Heart left ventricle (tissue), 16 donors: Measurements from ENCODE around the gene KDELR1. TPM values are rescaled to one million over a fixed set of nuclear protein-coding genes. Genes with fewer than 3 reads are reported as not detected.

Source experiments
- ATAC-seq, 4 donors: fragments of 200-7000 bp; cut with Tn5 transposase; one replicate each; pipeline ENCODE4 v1.9.1; 2020 to 2022; ENCODE audit warnings: moderate library complexity in 4 of 4, mild to moderate bottlenecking in 3 of 4, moderate number of reproducible peaks in 1 of 4
- DNase-seq, 5 donors: peaks; one replicate each; pipeline ENCODE4 v3.0.0-alpha.2; 2020
- H3K27ac ChIP-seq, 12 donors: fragments of 200-600 bp; sonication (generic) in 4 of 12; one replicate each; pipeline versions ENCODE4 v1.5.0 to v1.8.0; 2016 to 2022; ENCODE audit warnings: mild to moderate bottlenecking in 2 of 12
- H3K27me3 ChIP-seq, 9 donors: fragments of 200-600 bp; sonication (generic) in 2 of 9; one replicate each; pipeline versions ENCODE4 v1.5.1 to v1.8.0; 2016 to 2022; ENCODE audit warnings: mild to moderate bottlenecking in 3 of 9
- H3K36me3 ChIP-seq, 9 donors: fragments of 200-600 bp; sonication (generic) in 2 of 9; one replicate each; pipeline versions ENCODE4 v1.5.0 to v1.8.0; 2018 to 2022; ENCODE audit warnings: mild to moderate bottlenecking in 2 of 9
- H3K4me1 ChIP-seq, 12 donors: fragments of 200-600 bp; sonication (generic) in 4 of 12; one replicate each; pipeline versions ENCODE4 v1.5.0 to v1.8.0; 2016 to 2022; ENCODE audit warnings: mild to moderate bottlenecking in 3 of 12
- H3K4me3 ChIP-seq, 12 donors: fragments of 200-600 bp; sonication (generic) in 4 of 12; one replicate each; pipeline versions ENCODE4 v1.5.0 to v1.8.0; 2017 to 2022; ENCODE audit warnings: mild to moderate bottlenecking in 9 of 12, moderate library complexity in 4 of 12
- H3K9me3 ChIP-seq, 12 donors: fragments of 200-600 bp; sonication (generic) in 4 of 12; one replicate each; pipeline versions ENCODE4 v1.5.0 to v1.8.0; 2016 to 2022; ENCODE audit warnings: mild to moderate bottlenecking in 1 of 12
- POLR2A ChIP-seq, 2 donors: fragments of 450-650 bp; IDR thresholded peaks; one replicate each; pipeline ENCODE4 v1.6.1; 2017; ENCODE audit warnings: antibody characterized with exemption in 2 of 2, mild to moderate bottlenecking in 2 of 2, moderate library complexity in 2 of 2
- WGBS, 4 donors: extraction: QIAGEN DNeasy Blood & Tissue Kit in 2 of 4; methylation state at CpG; one replicate each; pipeline versions ENCODE4 v1.1.5 to v1.1.7; 2013 to 2018; 5-methylcytosine and 5-hydroxymethylcytosine counted together
- intact Hi-C, 10 donors: fragments of 100-400 bp; cut with DNase I; formaldehyde crosslinking; loops; one replicate each; pipeline versions ENCODE4 v1.11.1 to v1.14.2; 2022
- polyA plus RNA-seq, 2 donors: library from polyadenylated mRNA; stranded (reverse); fragments of 200-250 nt; gene quantifications; one replicate each; pipeline ENCODE4 v1.2.3, GENCODE V29; 2013
- total RNA-seq, 9 donors: library from RNA; depleted of rRNA in 2 of 9; stranded (reverse); fragments of >200 nt in 2 of 9; fragmentation: NEBNext Ultra II Directional in 3 of 9; extraction: Animal tissue kit (Norgen Biotek cat#: 25700) in 3 of 9; gene quantifications; one replicate each; pipeline versions ENCODE4 v1.1.0 to v1.2.4, GENCODE V29; 2016 to 2023
- TF ChIP-seq, protein P1 (sequence below), 12 donors: fragments of 200-600 bp; sonication (generic) in 4 of 12; IDR thresholded peaks; one replicate each; pipeline versions ENCODE4 v1.5.0 to v1.8.0; 2018 to 2022; ENCODE audit warnings: antibody characterized with exemption in 12 of 12, mild to moderate bottlenecking in 5 of 12
- donor health status: ischemic (EF 13 %, LVEDD 7.1; RV severe dilation, severe dysfunction).
- donor health status: healthy with polysubstance abuse.
- donor health status: DM: no; HTN: yes; CAD: no.
- donor health status: DM: no; HTN: no; CAD: no.
- donor health status: ischemic (EF 25% LVEDD 6.9; RV normal size, moderate dysfunction).
- donor health status: ischemic (EF 25% LVEDD 5.7; RV mildly dilated, moderate dysfunction).
- donor health status: healthy.
- donor health status: DM: yes; HTN: yes; CAD: no.
- donor health status: ischemic (EF 35%, LVEDD 5.7; RV mildly dilated, moderate dysfunction).
- donor health status: nonischemic (EF 11% LVEDD 7.7; RV severe dilation, severe dysfunction).
- donor health status: DM: yes; HTN: yes; CAD: no.
- donor health status: PGD.
- donor health status: ischemic (EF 29% LVEDD 5.4; RV normal size, mild dysfunction).
- donor health status: nonischemic (EF 23%, LVEDD 6.1; RV moderate dilation, normal function).

Gene KDELR1
- total and polyA plus RNA-seq, 11 donors: 60.0 to 113 (median 79.1) TPM

DNA sequence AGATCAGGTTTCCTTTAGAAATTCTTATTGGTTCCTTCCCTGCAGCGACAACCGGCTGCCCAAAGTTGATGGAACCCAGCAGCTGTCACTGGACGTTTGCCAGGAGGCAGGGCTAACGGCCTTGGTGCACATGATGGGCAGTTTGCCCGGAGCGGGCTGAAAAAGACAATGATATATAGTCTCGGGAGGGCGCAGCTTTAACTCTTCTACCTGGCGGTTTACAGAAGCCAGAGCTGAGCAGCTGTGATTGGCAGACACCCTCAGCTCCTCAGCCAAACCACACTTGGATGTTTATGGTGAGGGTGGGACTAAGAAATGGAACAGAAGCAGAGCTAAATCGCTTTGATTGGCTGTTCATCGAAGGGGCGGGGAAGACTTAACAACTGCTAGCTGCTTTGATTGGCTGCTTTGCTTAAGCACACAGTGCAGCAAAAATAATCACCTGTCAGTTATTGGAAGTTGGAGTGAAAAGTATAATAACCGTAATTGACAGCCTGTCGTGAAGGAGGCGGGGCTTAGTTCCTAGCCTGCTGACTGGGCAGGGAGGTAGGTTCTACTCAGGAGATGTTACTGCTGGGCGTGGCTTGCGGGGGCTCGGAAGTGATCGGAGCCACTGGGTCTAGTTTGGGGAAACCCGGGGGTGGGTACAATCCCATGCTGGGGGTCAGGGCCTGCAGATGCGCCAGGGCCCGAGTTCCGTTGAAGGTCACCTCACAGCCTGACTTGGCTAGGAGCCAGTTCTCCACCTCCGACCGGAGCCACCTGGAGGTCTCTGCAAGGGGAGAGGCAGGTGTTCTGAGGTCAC is 58.5 kb downstream of the KDELR1 start:
- Histone ChIP-seq H3K4me1 (peaks cover 0 to 65% (median 25%) of the 10 kb centered on the region in 12 donors), H3K4me3 (peak overlapping the region; percentile 9 to 63 (median 50)), H3K27ac (peak overlapping the region; percentile 51 to 93 (median 87)), H3K27me3 (no peaks in the 10 kb centered on the region), H3K9me3 (peaks cover 0 to 7% (median 0%) of the 10 kb centered on the region in 12 donors), H3K36me3 (peaks cover 0 to 39% (median 0%) of the 10 kb centered on the region in 9 donors)
- TF ChIP-seq, protein P1, sequence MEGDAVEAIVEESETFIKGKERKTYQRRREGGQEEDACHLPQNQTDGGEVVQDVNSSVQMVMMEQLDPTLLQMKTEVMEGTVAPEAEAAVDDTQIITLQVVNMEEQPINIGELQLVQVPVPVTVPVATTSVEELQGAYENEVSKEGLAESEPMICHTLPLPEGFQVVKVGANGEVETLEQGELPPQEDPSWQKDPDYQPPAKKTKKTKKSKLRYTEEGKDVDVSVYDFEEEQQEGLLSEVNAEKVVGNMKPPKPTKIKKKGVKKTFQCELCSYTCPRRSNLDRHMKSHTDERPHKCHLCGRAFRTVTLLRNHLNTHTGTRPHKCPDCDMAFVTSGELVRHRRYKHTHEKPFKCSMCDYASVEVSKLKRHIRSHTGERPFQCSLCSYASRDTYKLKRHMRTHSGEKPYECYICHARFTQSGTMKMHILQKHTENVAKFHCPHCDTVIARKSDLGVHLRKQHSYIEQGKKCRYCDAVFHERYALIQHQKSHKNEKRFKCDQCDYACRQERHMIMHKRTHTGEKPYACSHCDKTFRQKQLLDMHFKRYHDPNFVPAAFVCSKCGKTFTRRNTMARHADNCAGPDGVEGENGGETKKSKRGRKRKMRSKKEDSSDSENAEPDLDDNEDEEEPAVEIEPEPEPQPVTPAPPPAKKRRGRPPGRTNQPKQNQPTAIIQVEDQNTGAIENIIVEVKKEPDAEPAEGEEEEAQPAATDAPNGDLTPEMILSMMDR (IDR thresholded peaks at IDR 0.05): no peak
- TF ChIP-seq POLR2A (IDR thresholded peaks at IDR 0.05): peak in 1 of 2 donors; percentile 24
- 0 to 2% (median 2%) methylated on average over 23 to 25 of the region's 25 CpGs for WGBS, 4 donors
- ATAC-seq: peak; percentile 74 to 83 (median 80)
- intact Hi-C loops: loop anchor here in 4 of 10 donors (1.0 to 10.0 kb wide), 5 partner anchors 12 to 68 kb away; a partner anchor contains a TSS
- peak; percentile 88 to 94 (median 91) for DNase-seq

Other genes starting within 250 kb of the KDELR1 start
- 10 to 100 TPM in 1 of 9 donors, 1 to 10 TPM in 8; 2.1 to 16.5 (median 3.9) TPM for gene LIG1, start 221.2 kb downstream of the KDELR1 start, total RNA-seq
- 1 to 10 TPM; 4.3 to 4.4 TPM for gene LIG1, start 221.2 kb downstream of the KDELR1 start, polyA plus RNA-seq
- gene ZSWIM9, start 220.9 kb downstream of the KDELR1 start, total RNA-seq: 1 to 10 TPM; 2.2 to 7.7 (median 6.2) TPM
- 1 to 10 TPM; 5.8 to 7.4 TPM for gene ZSWIM9, start 220.9 kb downstream of the KDELR1 start, polyA plus RNA-seq
- gene CARD8, start 135.6 kb downstream of the KDELR1 start, total RNA-seq: 10 to 100 TPM; 18.3 to 49.0 (median 28.8) TPM
- 10 to 100 TPM; 22.6 to 23.1 TPM for gene CARD8, start 135.6 kb downstream of the KDELR1 start, polyA plus RNA-seq
- gene ZNF114, start 121.5 kb downstream of the KDELR1 start, total RNA-seq: 1 to 10 TPM in 1 of 9 donors, under 1 TPM in 6, not detected in 2; 0.16 to 1.5 (median 0.32) TPM
- gene ZNF114, start 121.5 kb downstream of the KDELR1 start, polyA plus RNA-seq: 1 to 10 TPM in 1 of 2 donors, under 1 TPM in 1; 0.19 to 1.0 TPM
- 100 to 1,000 TPM in 1 of 9 donors, 10 to 100 TPM in 8; 17.7 to 105 (median 57.8) TPM for gene EMP3, start 66.0 kb downstream of the KDELR1 start, total RNA-seq
- 10 to 100 TPM; 60.5 to 91.9 TPM for gene EMP3, start 66.0 kb downstream of the KDELR1 start, polyA plus RNA-seq
- gene TMEM143, start 27.6 kb downstream of the KDELR1 start, total RNA-seq: 10 to 100 TPM; 28.3 to 96.1 (median 66.2) TPM
- gene TMEM143, start 27.6 kb downstream of the KDELR1 start, polyA plus RNA-seq: 10 to 100 TPM; 12.9 to 41.0 TPM
- not detected for gene SYNGR4, start 27.2 kb downstream of the KDELR1 start, total RNA-seq
- gene SYNGR4, start 27.2 kb downstream of the KDELR1 start, polyA plus RNA-seq: not detected
- 1 to 10 TPM in 1 of 9 donors, under 1 TPM in 8; 0.14 to 1.6 (median 0.19) TPM for gene GRIN2D, start 2.1 kb upstream of the KDELR1 start, total RNA-seq
- under 1 TPM; 0.15 to 0.25 TPM for gene GRIN2D, start 2.1 kb upstream of the KDELR1 start, polyA plus RNA-seq
- 10 to 100 TPM; 13.9 to 24.7 (median 19.0) TPM for gene GRWD1, start 54.4 kb upstream of the KDELR1 start, total RNA-seq
- 10 to 100 TPM in 1 of 2 donors, 1 to 10 TPM in 1; 5.1 to 35.4 TPM for gene GRWD1, start 54.4 kb upstream of the KDELR1 start, polyA plus RNA-seq
- gene KCNJ14, start 64.0 kb upstream of the KDELR1 start, total RNA-seq: 1 to 10 TPM in 1 of 9 donors, under 1 TPM in 8; 0.20 to 2.0 (median 0.40) TPM
- under 1 TPM; 0.23 to 0.83 TPM for gene KCNJ14, start 64.0 kb upstream of the KDELR1 start, polyA plus RNA-seq
- 10 to 100 TPM; 12.3 to 47.3 (median 31.0) TPM for gene CYTH2, start 77.8 kb upstream of the KDELR1 start, total RNA-seq
- 10 to 100 TPM; 21.0 to 55.3 TPM for gene CYTH2, start 77.8 kb upstream of the KDELR1 start, polyA plus RNA-seq
- 1 to 10 TPM in 6 of 9 donors, under 1 TPM in 3; 0.50 to 1.9 (median 1.4) TPM for gene LMTK3, start 120.3 kb upstream of the KDELR1 start, total RNA-seq
- under 1 TPM; 0.19 to 0.99 TPM for gene LMTK3, start 120.3 kb upstream of the KDELR1 start, polyA plus RNA-seq
- gene SULT2B1, start 160.6 kb upstream of the KDELR1 start, total RNA-seq: under 1 TPM in 1 of 9 donors, not detected in 8; 0.45 TPM
- gene SULT2B1, start 160.6 kb upstream of the KDELR1 start, polyA plus RNA-seq: under 1 TPM in 1 of 2 donors, not detected in 1; 0.19 TPM
- not detected for gene SPACA4, start 215.2 kb upstream of the KDELR1 start, total RNA-seq
- not detected for gene SPACA4, start 215.2 kb upstream of the KDELR1 start, polyA plus RNA-seq
- gene FAM83E, start 223.5 kb upstream of the KDELR1 start, total RNA-seq: not detected
- under 1 TPM in 1 of 2 donors, not detected in 1; 0.14 TPM for gene FAM83E, start 223.5 kb upstream of the KDELR1 start, polyA plus RNA-seq
- gene RPL18, start 227.6 kb upstream of the KDELR1 start, total RNA-seq: 100 to 1,000 TPM; 470 to 877 (median 692) TPM
- gene RPL18, start 227.6 kb upstream of the KDELR1 start, polyA plus RNA-seq: 1,000 to 10,000 TPM; 1,040 to 1,773 TPM
- gene SPHK2, start 228.0 kb upstream of the KDELR1 start, total RNA-seq: 10 to 100 TPM in 2 of 9 donors, 1 to 10 TPM in 7; 5.6 to 13.1 (median 8.6) TPM
- gene SPHK2, start 228.0 kb upstream of the KDELR1 start, polyA plus RNA-seq: 10 to 100 TPM; 10.3 to 11.0 TPM
- 10 to 100 TPM in 5 of 9 donors, 1 to 10 TPM in 4; 1.4 to 34.2 (median 12.5) TPM for gene DBP, start 245.8 kb upstream of the KDELR1 start, total RNA-seq
- gene DBP, start 245.8 kb upstream of the KDELR1 start, polyA plus RNA-seq: 10 to 100 TPM in 1 of 2 donors, 1 to 10 TPM in 1; 3.9 to 11.6 TPM